Measurements from ENCODE around the gene MAPK8IP2.
"Not testable (repeated sequence)": the region's sequence is repeated elsewhere in the genome, so short reads cannot be mapped to it uniquely, and the experiment has no call there.

MAPK8IP2 gene

GRCh38 chr22:50641696-50642607, 41.4 kb downstream of the MAPK8IP2 start:
- DNase-seq, result no peak

DNA sequence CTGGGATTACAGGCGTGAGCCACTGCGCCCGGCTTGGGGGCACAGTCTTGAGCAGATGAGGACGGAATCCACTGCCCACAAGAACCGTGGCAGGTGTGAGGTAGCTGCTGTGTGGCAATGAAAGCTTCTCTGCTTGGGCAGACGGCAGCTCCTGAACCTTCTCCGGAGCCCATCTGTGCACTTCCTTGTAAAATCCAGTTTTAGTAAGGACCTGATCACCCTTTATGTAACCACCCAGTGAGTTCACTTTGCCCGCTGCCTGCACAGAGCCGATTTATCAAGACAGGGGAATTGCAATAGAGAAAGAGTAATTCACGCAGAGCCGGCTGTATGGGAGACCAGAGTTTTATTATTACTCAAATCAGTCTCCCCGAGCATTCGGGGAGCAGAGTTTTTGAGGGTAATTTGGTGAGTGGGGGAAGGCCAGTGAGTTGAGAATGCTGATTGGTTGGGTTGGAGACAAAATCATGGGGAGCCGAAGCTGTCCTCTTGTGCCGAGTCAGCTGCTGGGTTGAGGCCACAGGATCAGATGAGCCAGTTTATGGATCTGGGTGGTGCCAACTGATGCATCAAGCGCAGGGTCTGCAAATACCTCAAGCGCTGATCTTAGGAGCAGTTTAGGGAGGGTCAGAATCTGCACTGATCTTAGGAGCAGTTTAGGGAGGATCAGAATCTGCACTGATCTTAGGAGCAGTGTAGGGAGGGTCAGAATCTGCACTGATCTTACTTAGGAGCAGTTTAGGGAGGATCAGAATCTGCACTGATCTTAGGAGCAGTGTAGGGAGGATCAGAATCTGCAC, 42.6 kb downstream of the MAPK8IP2 start:
- DNase-seq, result not testable (repeated sequence)

DNA sequence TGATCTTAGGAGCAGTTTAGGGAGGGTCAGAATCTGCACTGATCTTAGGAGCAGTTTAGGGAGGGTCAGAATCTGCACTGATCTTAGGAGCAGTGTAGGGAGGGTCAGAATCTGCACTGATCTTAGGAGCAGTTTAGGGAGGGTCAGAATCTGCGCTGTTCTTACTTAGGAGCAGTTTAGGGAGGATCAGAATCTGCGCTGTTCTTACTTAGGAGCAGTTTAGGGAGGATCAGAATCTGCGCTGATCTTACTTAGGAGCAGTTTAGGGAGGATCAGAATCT, 43.2 kb downstream of the MAPK8IP2 start:
- DNase-seq, result not testable (repeated sequence)

- DNase-seq, result no peak
Measured at GRCh38 chr22:50653256-50653655, 52.7 kb downstream of the MAPK8IP2 start.

DNA sequence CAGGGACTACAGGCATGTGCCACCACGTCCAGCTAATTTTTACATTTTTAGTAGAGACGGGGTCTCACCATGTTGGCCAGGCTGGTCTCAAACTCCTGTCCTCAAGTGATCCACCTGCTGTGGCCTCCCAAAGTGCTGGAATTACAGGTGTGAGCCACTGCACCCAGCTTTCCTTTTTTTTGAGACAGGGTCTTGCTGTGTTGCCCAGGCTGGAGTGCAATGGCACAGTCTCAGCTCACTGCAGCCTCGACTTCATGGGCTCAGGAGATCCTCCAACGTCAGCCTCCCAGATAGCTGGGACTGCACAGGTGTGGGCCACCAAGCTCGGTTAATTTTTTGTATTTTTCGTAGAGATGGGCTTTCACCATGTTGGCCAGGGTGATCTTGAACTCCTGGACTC, 54.1 kb downstream of the MAPK8IP2 start:
- DNase-seq, result not testable (repeated sequence)

DNA sequence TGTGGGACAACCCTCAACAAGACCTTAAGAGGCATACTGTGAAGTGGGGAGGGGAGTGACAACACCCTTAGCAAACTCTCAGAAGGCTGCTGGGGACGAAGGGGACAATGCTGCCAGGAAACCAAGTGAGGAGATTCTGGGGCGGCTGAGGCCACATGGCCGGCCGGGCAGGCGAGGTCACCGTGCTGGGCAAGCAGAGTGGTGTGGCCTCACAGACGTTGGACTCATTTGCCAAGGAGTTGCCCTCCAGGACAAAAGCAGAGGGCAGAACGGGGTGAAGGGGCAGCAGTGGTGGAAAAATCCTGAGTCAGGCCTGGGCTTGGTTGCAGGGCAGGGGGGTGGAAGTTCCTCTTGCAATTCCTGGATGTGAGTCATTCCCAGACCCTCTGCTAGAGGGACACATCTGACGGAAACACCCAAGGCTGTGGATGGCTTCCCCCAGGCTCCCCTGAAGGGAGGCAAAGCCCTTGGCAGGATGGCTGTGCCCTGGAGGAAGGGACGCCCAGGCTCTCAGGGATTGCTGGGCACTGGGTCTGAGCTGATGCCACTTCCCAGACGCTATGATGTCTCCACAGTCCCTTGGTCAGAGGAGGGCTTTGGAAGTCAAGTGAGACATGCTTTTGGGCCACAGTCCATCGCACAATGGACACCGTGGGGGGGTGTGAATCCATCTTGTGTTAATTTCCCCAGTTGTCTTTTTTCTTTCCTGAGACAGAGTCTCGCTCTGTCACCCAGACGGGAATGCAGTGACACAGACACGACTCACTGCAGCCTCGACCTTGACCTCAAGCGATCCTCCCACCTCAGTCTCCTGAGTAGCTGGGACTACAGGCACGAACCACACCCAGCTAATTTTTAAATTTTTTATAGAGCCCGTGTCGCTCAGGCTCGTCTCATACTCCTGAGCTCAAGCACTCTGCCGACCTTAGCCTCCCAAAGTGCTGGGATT, 55.8 kb downstream of the MAPK8IP2 start:
- no peak for DNase-seq

DNA sequence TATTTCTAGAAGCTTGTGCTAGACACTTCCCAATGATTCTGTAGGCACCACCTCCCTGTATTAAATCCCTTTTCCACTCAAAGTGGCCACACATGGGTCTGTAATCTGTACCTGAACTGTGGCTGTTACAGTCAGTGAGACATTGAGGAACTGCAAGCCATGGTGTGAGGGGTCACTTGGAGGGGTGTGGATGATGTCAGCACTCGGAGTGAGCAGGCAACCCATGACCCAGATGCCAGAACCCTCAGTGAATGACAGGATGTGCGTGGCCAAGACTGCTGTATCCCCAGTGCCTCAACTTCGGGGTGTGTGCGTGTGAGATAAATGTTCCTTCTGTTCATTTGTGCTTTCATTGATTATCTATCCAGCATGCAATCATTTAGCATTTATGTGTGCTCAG, 57.3 kb downstream of the MAPK8IP2 start:
- no peak for DNase-seq

DNA sequence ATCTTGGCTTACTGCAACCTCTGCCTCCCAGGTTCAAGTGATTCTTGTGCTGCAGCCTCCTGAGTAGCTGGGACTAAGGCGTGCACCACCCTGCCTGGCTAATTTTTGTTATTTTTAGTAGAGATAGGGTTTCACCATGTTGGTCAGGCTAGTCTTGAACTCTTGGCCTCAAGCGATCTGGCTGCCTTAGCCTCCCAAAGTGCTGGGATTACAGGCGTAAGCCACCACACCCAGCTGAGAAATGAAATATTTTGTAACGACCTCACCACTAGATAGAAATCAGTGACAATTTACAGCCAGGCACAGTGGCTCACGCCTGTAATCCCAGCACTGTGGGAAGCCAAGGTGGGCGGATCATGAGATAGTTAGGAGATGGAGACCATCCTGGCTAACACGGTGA, 59.1 kb downstream of the MAPK8IP2 start:
- not testable (repeated sequence) for DNase-seq

GRCh38 chr22:50660306-50660705, 59.7 kb downstream of the MAPK8IP2 start:
- DNase-seq, result no peak

Measured in NCI-H69 (cell line).